Stimulated activated CD4-positive, alpha-beta T cell treated with anti-CD3 and anti-CD28 coated beads, Interleukin-12 subunit alpha, Interleukin-12 subunit beta, amount 100 ng/mL, for 24 hours (primary cell): ENCODE data around the gene CHRNG.
"Not testable (repeated sequence)": the region's sequence is repeated elsewhere in the genome, so short reads cannot be mapped to it uniquely, and the experiment has no call there.

ENCODE experiments used
- DNase-seq, 2 experiments: peaks; one replicate each; pipeline ENCODE4 v3.0.0-alpha.2; 2020; ENCODE audit warnings: low read depth in 2 of 2

The CHRNG gene

GRCh38 chr2:232527905-232528470 is 11.5 kb upstream of the CHRNG start:
- no peak for DNase-seq

GRCh38 chr2:232528746-232529460 is 10.6 kb upstream of the CHRNG start:
- no peak for DNase-seq

DNA sequence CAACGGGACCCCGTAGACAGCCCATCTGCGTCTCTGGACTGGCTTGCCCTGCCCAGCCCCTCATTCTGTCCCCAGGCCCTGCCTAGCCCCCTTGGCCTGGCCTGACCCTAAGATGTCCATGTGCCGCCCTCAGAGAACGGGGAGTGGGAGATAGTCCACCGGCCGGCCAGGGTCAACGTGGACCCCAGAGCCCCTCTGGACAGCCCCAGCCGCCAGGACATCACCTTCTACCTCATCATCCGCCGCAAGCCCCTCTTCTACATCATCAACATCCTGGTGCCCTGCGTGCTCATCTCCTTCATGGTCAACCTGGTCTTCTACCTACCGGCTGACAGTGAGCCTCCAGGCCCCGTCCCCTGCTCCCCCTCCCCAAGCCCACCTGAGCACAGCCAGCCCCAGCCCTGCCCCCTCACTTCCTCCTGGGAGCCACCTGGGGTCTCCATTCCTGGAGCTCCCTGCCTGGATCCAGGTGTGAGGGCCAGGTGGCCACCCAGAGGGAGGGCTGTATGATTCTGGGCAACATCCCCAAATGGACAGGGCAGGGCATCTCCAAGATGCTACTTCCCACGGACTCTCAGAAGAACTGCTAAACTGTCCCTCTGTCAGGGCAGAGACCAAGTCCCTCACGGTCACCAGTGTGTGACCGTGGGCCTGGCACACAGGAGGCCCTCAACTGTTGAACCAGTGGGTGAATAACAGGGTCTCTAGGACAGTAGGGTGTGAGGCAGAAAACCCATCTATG is 9.5 kb upstream of the CHRNG start:
- DNase-seq, result no peak

GRCh38 chr2:232530626-232531260 is 8.7 kb upstream of the CHRNG start:
- DNase-seq, result no peak

DNA sequence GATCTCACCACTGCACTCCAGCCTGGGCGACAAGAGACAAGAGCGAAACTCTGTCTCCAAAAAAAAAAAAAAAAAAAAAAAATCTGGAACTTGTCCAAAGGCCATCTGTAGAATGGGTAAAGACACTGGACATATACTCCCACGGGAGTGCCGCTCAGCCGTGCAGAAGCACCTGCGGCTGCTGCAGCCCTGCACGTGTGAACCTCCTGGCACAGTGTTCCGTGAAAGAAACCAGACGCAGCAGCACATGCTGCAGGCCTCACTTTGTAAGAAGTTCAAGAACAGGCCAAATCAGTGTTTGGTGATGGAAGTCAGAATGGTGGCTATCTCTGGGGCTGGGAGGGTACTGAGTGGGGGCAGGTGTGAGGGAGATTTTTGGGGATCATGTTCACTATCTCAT is 7.1 kb upstream of the CHRNG start:
- no peak for DNase-seq

- DNase-seq, result not testable (repeated sequence)
Observed at GRCh38 chr2:232532821-232533220, 6.7 kb upstream of the CHRNG start.

GRCh38 chr2:232533944-232534710 is 5.4 kb upstream of the CHRNG start:
- DNase-seq, result no peak

DNA sequence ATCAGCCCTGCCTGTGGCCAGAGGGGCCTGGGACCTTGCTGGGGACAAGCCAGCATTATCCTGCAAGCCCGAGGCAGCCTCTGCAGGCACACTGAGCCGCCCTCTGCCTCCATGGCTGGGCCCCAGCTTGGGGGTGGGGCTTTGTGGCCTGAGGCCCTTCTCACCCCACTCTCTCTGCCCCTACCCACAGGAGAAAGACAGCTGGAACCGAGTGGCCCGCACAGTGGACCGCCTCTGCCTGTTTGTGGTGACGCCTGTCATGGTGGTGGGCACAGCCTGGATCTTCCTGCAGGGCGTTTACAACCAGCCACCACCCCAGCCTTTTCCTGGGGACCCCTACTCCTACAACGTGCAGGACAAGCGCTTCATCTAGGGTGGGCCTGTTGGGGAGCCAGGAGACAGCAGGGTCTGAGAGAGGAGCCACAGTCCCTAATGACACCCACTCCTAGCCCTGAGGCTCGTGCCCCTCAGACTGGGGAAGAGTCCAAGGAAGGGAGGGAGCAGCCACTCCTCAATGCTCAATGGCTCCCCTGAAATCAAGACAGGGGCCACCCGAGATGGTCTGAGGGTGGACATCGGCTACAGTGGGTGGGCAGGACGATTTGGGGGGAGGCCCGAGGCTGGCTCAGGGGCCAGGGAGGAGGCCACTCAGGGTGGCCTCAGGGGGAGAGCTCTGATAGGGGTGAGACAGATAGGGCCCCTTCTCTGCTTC is 4.4 kb upstream of the CHRNG start:
- no peak for DNase-seq

GRCh38 chr2:232535761-232536530 is 3.5 kb upstream of the CHRNG start:
- no peak for DNase-seq

GRCh38 chr2:232537079-232537478 is 2.4 kb upstream of the CHRNG start:
- no peak for DNase-seq

GRCh38 chr2:232537499-232537898 is 2.0 kb upstream of the CHRNG start:
- DNase-seq, result no peak

GRCh38 chr2:232538671-232539070 is 821 bp upstream of the CHRNG start:
- no peak for DNase-seq

GRCh38 chr2:232540441-232541041 is 1.0 kb downstream of the CHRNG start:
- no peak for DNase-seq

- DNase-seq, result no peak
Observed at GRCh38 chr2:232541195-232541960, 1.9 kb downstream of the CHRNG start.

GRCh38 chr2:232541961-232542714 is 2.6 kb downstream of the CHRNG start:
- no peak for DNase-seq

- no peak for DNase-seq
Observed at GRCh38 chr2:232542715-232543467, 3.4 kb downstream of the CHRNG start.

GRCh38 chr2:232543491-232543890 is 4.0 kb downstream of the CHRNG start:
- no peak for DNase-seq
